Measurements from ENCODE around the gene LRCH3. TPM values are rescaled to one million over a fixed set of nuclear protein-coding genes. Genes with fewer than 3 reads are reported as not detected.

Gene LRCH3
- total RNA-seq, 1 experiment from 2014 or later: 56.4 TPM

DNA sequence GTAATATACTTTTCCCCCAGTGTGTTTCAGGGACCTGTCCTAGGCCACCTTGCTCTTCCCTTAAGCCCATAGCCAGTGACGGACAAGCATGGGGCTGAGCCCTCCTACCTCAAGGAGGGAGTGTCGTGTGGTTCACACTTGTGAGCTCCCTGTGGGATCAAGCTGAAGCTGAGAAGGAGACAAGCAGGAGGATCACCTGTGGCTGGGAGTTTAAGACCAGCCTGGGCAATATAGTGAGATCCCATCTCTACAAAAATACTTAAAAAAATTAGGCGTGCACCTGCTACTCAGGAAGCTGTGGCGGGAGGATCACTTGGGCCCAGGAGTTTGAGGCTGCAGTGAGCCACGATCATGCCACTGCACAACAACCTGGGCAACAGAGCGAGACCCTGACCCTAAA, 82.3 kb downstream of the LRCH3 start:
- Histone ChIP-seq H3K23ac (ENCODE audit: insufficient read length, low read depth, low read length) (no peak overlapping the region), H2AK5ac (ENCODE audit: insufficient read length, low read length) (no peak overlapping the region), H4K5ac (ENCODE audit: insufficient read length, low read depth, low read length) (no peak overlapping the region), H3T11ph (ENCODE audit: low read length) (no peak overlapping the region), H3K56ac (ENCODE audit: insufficient read length, low read depth, low read length) (no peak overlapping the region), H3K4ac (ENCODE audit: low read depth, low read length) (no peak overlapping the region), H2BK12ac (ENCODE audit: insufficient read length, low read depth, low read length) (no peak overlapping the region), H3K79me1 (ENCODE audit: insufficient read depth, low read depth, low read length, poor library complexity, severe bottlenecking) (no peaks in the 10 kb centered on the region), H4K91ac (ENCODE audit: insufficient read length, low read depth, low read length) (no peak overlapping the region), H3K9ac (ENCODE audit: extremely low read depth, insufficient read length, low read length) (no peak overlapping the region), H3K27ac (ENCODE audit: insufficient read length, low read depth, low read length) (no peak overlapping the region), H2BK120ac (ENCODE audit: low read depth, low read length, poor library complexity, severe bottlenecking) (no peak overlapping the region), H2BK5ac (ENCODE audit: insufficient read length, low read length) (no peak overlapping the region), H2AFZ (ENCODE audit: low read length) (no peak overlapping the region), H3K4me2 (ENCODE audit: insufficient read depth, insufficient read length, low read length) (no peak overlapping the region), H3K23me2 (ENCODE audit: insufficient read length, low read depth, low read length, poor library complexity, severe bottlenecking) (no peaks in the 10 kb centered on the region), H3K18ac (ENCODE audit: insufficient read length, low read depth, low read length) (no peak overlapping the region), H3K14ac (ENCODE audit: insufficient read depth, low read length) (no peak overlapping the region), H3K4me1 (ENCODE audit: insufficient read depth, low read length) (no peaks in the 10 kb centered on the region), H2BK15ac (ENCODE audit: low read depth, low read length) (no peak overlapping the region), H4K8ac (replicated peaks; ENCODE audit: insufficient read length, low read depth, low read length) (no peak overlapping the region), H3K9me3 (ENCODE audit: control insufficient read depth, low read depth, low read length) (no peaks in the 10 kb centered on the region), H3K27me3 (ENCODE audit: insufficient read depth, low read length) (no peaks in the 10 kb centered on the region), H3K79me2 (ENCODE audit: insufficient read depth, low read length) (no peaks in the 10 kb centered on the region), H4K20me1 (ENCODE audit: control insufficient read depth, insufficient read depth, insufficient read length) (no peaks in the 10 kb centered on the region), H2BK20ac (ENCODE audit: low read depth, low read length, poor library complexity, severe bottlenecking) (no peak overlapping the region)
- Mint-ChIP-seq H3K4me3 (no peak overlapping the region), H3K36me3 (ENCODE audit: insufficient read depth in 1 of 3, low read depth in 3 of 3) (peaks cover 50 to 66% (median 55%) of the 10 kb centered on the region in 3 experiments), H3K9me3 (peaks cover 10 to 12% of the 10 kb centered on the region in 2 experiments), H3K4me1 (no peaks in the 10 kb centered on the region), H3K27ac (no peak overlapping the region), H3K27me3 (ENCODE audit: low read depth) (no peaks in the 10 kb centered on the region; the same call in 1 of the 2 replicates)
- DNase-seq: no peak
- TF ChIP-seq, protein P1, sequence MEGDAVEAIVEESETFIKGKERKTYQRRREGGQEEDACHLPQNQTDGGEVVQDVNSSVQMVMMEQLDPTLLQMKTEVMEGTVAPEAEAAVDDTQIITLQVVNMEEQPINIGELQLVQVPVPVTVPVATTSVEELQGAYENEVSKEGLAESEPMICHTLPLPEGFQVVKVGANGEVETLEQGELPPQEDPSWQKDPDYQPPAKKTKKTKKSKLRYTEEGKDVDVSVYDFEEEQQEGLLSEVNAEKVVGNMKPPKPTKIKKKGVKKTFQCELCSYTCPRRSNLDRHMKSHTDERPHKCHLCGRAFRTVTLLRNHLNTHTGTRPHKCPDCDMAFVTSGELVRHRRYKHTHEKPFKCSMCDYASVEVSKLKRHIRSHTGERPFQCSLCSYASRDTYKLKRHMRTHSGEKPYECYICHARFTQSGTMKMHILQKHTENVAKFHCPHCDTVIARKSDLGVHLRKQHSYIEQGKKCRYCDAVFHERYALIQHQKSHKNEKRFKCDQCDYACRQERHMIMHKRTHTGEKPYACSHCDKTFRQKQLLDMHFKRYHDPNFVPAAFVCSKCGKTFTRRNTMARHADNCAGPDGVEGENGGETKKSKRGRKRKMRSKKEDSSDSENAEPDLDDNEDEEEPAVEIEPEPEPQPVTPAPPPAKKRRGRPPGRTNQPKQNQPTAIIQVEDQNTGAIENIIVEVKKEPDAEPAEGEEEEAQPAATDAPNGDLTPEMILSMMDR (conservative IDR thresholded peaks at IDR 0.05): no peak
- WGBS (ENCODE audit: extremely low coverage, insufficient read length, low lambda C conversion rate): no CpG with 5 or more reads among the region's 6 CpGs
